Hypothalamus (tissue), 51 donors: ENCODE measurements around the gene RAB39B.

Experiments
- DNase-seq, 51 donors: peaks; one replicate each; lab custom pipeline; 2025; lab: John Stamatoyannopoulos, UW

Gene RAB39B

DNA sequence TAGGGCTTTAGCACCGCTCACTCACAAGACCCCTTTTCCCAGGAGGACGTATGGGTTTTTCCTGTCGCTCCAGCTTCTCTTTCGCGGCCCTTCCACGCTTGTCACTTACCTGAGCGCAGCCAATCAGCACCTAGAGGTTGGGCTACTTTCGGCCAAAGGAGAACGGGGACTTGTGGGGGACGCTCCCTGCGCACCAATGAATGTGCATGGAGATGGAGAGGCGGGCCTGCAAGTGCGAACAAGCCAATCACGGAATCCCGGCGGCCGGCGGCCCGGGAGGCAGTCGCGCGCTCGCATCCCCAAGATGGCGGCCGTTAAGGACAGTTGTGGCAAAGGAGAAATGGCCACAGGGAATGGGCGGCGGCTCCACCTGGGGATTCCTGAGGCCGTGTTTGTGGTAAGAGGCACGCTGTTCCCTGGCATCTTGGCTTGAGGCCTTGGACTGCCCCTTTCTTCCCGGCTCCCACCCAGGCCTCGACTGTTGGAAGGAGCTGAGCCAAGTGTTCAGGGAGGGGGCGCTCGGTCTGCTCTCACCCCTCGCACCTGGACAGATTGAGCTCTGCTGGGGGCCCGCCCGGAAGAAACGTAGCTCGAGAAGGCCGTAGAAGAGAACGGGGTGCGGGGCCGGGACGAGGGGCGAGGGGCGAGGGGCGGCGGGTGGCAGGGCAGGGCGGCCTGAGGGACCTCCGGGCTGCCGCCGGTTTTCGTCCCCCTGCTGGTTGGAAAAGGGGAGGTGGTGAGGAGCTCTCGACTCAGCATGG lies 47.9 kb downstream of the RAB39B start, which contains the start of gene VBP1:
Gene VBP1 (plus strand): TSS at position 282 of the 761 bp plus-strand sequence. CDS start 23 bp downstream, at position 305.
- DNase-seq, result peak; percentile 14 to 93 (median 82)

DNA sequence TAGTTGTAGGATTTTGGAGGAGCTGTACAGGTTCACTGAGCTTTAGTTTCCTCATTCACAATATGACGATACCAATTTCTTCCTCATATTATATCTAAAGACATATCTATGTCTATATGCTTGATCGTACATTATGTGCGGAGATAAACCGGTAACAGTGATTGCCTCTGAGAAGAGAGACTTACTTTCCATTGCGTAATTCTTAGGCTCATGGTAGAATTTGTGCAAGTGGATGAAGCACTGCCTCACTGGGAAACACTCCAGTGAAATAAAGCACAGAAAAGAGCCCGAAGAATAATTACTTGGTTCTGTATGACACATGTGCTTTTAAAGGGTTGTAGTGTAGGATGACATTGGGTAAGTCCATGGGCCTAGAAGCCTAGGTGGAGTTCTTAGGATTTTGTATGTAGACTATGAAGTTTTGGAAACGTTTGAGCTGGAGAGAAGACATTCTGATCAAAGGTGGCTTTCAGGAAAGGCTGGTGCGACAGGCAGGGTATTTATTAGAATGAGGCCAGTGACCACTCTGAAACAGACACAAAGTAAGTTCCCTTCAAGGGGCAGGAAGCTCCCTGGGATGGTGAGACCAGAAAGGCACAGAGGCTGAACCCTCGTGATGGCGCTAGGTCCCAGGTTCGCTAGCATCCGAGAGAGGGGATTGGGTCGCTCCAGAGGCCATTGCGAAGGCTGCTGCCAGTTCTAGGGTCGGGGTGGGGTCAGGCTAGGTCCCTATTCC lies 48.7 kb downstream of the RAB39B start:
- DNase-seq, result peak in 1 of 51 donors; percentile 33

DNA sequence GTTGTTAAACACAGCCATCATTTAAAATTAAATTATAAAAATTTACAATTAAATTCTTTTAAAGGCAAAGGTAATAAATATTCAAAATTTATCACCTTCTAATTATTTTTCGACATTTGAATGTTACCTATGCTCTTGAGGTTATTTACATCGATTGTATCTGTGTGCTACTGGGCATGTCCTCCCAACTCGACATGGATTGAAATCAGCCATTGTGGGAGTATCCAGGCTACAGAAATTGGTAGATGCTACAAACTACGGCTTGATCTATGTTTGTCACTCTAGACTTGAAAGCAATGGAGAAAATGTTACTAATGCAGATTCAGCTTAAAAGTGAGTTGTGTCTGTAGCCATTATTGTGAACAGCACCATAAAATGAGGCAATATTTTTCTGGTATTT lies 50.6 kb downstream of the RAB39B start:
- no peak for DNase-seq

DNA sequence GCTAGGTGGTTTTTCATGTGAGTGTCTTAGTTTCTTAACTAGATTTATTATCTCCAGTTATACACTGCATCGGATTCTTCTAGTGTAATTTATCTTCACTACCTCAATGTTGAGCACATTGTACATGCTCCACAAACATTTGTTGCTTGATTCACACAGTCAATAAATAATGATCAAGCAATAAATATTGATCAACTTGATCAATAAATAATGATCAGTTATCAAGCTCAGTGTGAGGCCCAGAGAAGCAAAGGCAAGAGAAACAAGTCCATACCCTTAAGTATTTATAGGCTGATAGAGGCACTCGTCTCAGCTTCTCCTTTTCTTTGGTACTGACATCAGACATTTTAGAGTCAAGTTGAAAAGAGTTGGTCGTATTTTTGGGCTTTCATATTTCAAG lies 53.1 kb downstream of the RAB39B start:
- no peak for DNase-seq
